Colonic mucosa (tissue), 4 donors: ENCODE results near the gene EVI2B. TPM values are rescaled to one million over a fixed set of nuclear protein-coding genes. Genes with fewer than 3 reads are reported as not detected.
"Not testable (repeated sequence)": the region's sequence is repeated elsewhere in the genome, so short reads cannot be mapped to it uniquely, and the experiment has no call there.

Experiments used
- DNase-seq: peaks from one replicate; pipeline ENCODE4 v3.0.0-alpha.2; 2020
- H3K27ac ChIP-seq: fragments of 200-600 bp; one replicate; pipeline ENCODE4 v1.8.0; 2021
- H3K27me3 ChIP-seq: fragments of 200-600 bp; one replicate; pipeline ENCODE4 v1.8.0; 2021
- H3K36me3 ChIP-seq: fragments of 200-600 bp; one replicate; pipeline ENCODE4 v1.8.0; 2021
- H3K4me1 ChIP-seq: fragments of 200-600 bp; one replicate; pipeline ENCODE4 v1.8.0; 2021; ENCODE audit warnings: mild to moderate bottlenecking
- H3K4me3 ChIP-seq: fragments of 200-600 bp; one replicate; pipeline ENCODE4 v1.8.0; 2021
- H3K9ac ChIP-seq, 2 donors: one replicate each; pipeline ENCODE4 v1.7.0; 2013; ENCODE audit warnings: control low read depth in 2 of 2, low read depth in 2 of 2, low read length in 2 of 2
- H3K9me3 ChIP-seq: fragments of 200-600 bp; one replicate; pipeline ENCODE4 v1.8.0; 2021
- intact Hi-C: fragments of 100-400 bp; cut with DNase I; formaldehyde crosslinking; loops from one replicate; pipeline ENCODE4 v1.14.1; 2022
- total RNA-seq, 2 donors: library from RNA; stranded (reverse); fragmentation: NEBNext Ultra II Directional in 1 of 2; extraction: Animal tissue kit (Norgen Biotek cat#: 25700) in 1 of 2; gene quantifications; one replicate each; pipeline ENCODE4 v1.2.1, GENCODE V29; 2021
- TF ChIP-seq, protein P1 (sequence below): fragments of 200-600 bp; IDR thresholded peaks from one replicate; pipeline ENCODE4 v1.8.0; 2022; ENCODE audit warnings: antibody characterized with exemption, mild to moderate bottlenecking
- donor health status: healthy.
- donor health status: DM: no; HTN: no; CAD: no.
- donor health status: DM: no; HTN: no; CAD: no.

The EVI2B gene
- total RNA-seq, 2 donors from 2014 or later, result 2.2 to 8.5 TPM

DNA sequence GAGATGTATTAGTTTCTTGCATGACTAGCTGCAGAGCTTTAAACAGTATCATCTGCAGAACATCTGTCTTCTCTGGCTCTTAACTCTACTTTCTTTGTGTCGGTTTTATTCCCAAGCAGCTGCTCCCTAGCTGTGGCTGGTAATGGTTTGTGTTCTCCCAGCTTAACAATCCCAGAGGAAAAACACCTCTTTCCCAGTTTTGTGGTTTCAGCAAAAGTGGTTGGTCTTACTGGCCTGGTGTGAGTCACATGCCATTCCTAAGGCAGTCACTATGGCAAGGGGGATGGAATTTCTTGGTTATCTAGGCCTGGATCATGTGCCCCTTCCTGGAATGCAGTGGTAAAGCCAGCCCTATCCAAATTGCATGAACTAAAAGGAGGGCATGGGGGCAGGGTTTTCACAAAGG lies 44.3 kb downstream of the EVI2B start:
- H3K4me3 ChIP-seq, result no peak overlapping the region
- H3K27ac ChIP-seq, result no peak overlapping the region
- H3K27me3 ChIP-seq, result no peaks in the 10 kb centered on the region
- no peaks in the 10 kb centered on the region for H3K36me3 ChIP-seq
- no peak for DNase-seq
- intact Hi-C loops, result no loop called here
- no peaks in the 10 kb centered on the region for H3K9me3 ChIP-seq
- TF ChIP-seq, protein P1, sequence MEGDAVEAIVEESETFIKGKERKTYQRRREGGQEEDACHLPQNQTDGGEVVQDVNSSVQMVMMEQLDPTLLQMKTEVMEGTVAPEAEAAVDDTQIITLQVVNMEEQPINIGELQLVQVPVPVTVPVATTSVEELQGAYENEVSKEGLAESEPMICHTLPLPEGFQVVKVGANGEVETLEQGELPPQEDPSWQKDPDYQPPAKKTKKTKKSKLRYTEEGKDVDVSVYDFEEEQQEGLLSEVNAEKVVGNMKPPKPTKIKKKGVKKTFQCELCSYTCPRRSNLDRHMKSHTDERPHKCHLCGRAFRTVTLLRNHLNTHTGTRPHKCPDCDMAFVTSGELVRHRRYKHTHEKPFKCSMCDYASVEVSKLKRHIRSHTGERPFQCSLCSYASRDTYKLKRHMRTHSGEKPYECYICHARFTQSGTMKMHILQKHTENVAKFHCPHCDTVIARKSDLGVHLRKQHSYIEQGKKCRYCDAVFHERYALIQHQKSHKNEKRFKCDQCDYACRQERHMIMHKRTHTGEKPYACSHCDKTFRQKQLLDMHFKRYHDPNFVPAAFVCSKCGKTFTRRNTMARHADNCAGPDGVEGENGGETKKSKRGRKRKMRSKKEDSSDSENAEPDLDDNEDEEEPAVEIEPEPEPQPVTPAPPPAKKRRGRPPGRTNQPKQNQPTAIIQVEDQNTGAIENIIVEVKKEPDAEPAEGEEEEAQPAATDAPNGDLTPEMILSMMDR, result no peak
- H3K4me1 ChIP-seq, result no peaks in the 10 kb centered on the region
- H3K9ac ChIP-seq, result no peak overlapping the region

DNA sequence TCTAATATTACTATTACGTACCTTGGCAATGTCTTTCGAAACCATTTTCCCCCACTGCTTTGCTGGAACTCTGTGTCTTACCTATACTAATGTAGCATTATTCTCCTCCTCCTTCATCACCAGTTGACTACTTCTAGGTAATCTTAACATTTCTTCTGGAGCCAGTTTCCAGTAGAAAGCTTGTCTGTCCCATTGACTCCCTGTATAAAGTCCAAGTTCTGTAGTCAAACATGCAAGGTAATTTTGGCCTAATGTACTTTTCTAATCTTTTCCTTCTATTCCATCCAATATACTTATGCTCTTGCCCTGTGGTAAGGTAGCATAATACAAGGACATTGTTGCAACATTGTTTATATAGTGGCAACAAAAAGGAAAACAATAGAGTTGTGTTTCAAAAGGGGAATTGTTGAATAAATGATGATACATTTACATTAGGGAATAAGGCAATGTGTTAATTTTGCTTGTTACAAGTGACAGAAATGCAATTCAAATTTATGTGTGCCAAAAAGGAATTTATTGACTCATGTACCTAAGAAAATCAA lies 44.7 kb downstream of the EVI2B start:
- Histone ChIP-seq H3K9me3 (no peaks in the 10 kb centered on the region), H3K27ac (no peak overlapping the region), H3K9ac (no peak overlapping the region), H3K4me3 (no peak overlapping the region), H3K27me3 (no peaks in the 10 kb centered on the region), H3K36me3 (no peaks in the 10 kb centered on the region), H3K4me1 (no peaks in the 10 kb centered on the region)
- TF ChIP-seq, protein P1, result no peak
- DNase-seq, result no peak
- intact Hi-C loops, result no loop called here

DNA sequence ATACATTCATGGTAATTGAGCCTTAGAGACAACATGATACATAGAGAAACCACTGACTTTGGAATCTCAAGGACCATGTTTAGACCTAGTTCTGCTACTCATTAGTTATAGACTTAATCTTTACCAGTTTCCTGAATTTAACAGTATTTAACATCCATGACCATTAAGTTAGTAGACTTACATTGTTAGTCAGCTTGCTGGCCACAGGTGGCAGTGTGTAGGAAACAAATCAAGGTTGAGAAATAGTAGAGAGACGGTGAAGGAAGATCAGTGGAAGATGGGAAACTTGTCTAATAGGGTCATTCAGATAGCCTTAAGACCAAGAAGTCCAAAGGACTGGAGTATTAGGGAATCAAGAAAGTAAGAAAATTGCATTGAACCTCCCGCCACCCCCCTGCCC lies 47.8 kb downstream of the EVI2B start:
- no peak for DNase-seq
- Histone ChIP-seq H3K9ac (no peak overlapping the region), H3K9me3 (no peaks in the 10 kb centered on the region), H3K4me1 (no peaks in the 10 kb centered on the region), H3K4me3 (no peak overlapping the region), H3K27me3 (no peaks in the 10 kb centered on the region), H3K27ac (no peak overlapping the region), H3K36me3 (peaks cover 7% of the 10 kb centered on the region)
- TF ChIP-seq, protein P1, result no peak
- intact Hi-C loops, result no loop called here

DNA sequence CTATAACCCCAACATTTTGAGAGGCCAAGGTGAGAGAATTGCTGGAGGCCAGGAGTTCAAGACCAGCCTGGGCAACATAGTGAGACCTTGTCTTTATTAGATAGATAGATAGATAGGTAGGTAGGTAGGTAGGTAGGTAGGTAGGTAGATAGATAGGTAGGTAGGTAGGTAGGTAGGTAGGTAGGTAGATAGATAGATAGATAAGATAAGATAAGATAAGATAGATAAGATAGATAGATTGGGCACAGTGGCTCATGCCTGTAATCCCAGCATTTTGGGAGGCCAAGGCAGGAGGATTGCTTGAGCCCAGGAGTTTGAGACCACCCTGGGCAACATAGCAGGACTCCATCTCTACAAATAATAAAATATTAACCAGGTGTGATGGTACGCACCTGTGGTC lies 50.9 kb downstream of the EVI2B start:
- intact Hi-C loops, H3K27me3 ChIP-seq, H3K4me3 ChIP-seq, H3K4me1 ChIP-seq, H3K27ac ChIP-seq, H3K9ac ChIP-seq, H3K9me3 ChIP-seq, DNase-seq, H3K36me3 ChIP-seq: not testable (repeated sequence)

DNA sequence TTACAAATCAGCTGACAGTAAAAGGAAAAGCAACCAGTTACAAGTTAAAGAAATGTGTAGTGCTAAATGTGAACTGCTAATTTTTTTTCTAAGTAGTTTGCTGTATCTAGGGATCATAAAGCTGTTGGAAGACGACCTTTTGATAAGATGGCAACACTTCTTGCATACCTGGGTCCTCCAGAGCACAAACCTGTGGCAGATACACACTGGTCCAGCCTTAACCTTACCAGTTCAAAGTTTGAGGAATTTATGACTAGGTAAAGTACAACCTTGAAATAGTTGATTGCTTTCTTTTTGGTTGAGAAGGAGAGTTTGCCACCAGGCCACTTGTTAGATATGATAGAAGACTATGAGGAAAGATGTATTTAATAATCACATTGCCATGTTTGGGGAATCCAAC lies 52.3 kb downstream of the EVI2B start:
- no peaks in the 10 kb centered on the region for H3K4me1 ChIP-seq
- TF ChIP-seq, protein P1, result no peak
- DNase-seq, result no peak
- no peak overlapping the region for H3K9ac ChIP-seq
- no peak overlapping the region for H3K4me3 ChIP-seq
- no peak overlapping the region for H3K27ac ChIP-seq
- intact Hi-C loops, result no loop called here
- no peaks in the 10 kb centered on the region for H3K27me3 ChIP-seq
- H3K36me3 ChIP-seq, result peaks cover 7% of the 10 kb centered on the region
- H3K9me3 ChIP-seq, result no peaks in the 10 kb centered on the region

DNA sequence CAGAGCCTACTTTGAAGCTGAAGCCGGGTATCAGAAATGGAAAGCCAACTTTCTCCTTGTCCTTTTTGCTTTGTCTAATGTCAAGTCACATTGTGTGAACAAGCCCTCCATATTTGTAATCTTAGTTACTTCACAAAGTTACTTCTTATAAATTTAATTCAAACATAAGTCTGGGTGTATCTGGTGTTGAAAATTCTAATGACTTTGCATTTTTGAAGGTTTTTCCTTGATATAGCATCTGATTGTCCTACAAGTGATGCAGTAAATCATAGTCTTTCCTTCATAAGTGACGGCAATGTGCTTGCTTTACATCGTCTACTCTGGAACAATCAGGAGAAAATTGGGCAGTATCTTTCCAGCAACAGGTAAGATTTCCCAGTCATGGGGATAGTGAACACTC lies 53.7 kb downstream of the EVI2B start:
- no peaks in the 10 kb centered on the region for H3K4me1 ChIP-seq
- no peak for DNase-seq
- intact Hi-C loops, result no loop called here
- H3K27me3 ChIP-seq, result no peaks in the 10 kb centered on the region
- peaks cover 7% of the 10 kb centered on the region for H3K36me3 ChIP-seq
- no peak overlapping the region for H3K4me3 ChIP-seq
- H3K27ac ChIP-seq, result no peak overlapping the region
- H3K9ac ChIP-seq, result no peak overlapping the region
- no peaks in the 10 kb centered on the region for H3K9me3 ChIP-seq
- TF ChIP-seq, protein P1, result no peak
